NCI-H1105 treated with DMSO at 0.1 percent for 48 hours (cell line): ENCODE results near the gene ARMC12.

ENCODE experiments used
- DNase-seq: peaks from one replicate; lab custom pipeline; 2025; lab: John Stamatoyannopoulos, UW

ARMC12 gene

GRCh38 chr6:35735452-35735851, 1.4 kb upstream of the ARMC12 start:
- DNase-seq, result no peak

DNA sequence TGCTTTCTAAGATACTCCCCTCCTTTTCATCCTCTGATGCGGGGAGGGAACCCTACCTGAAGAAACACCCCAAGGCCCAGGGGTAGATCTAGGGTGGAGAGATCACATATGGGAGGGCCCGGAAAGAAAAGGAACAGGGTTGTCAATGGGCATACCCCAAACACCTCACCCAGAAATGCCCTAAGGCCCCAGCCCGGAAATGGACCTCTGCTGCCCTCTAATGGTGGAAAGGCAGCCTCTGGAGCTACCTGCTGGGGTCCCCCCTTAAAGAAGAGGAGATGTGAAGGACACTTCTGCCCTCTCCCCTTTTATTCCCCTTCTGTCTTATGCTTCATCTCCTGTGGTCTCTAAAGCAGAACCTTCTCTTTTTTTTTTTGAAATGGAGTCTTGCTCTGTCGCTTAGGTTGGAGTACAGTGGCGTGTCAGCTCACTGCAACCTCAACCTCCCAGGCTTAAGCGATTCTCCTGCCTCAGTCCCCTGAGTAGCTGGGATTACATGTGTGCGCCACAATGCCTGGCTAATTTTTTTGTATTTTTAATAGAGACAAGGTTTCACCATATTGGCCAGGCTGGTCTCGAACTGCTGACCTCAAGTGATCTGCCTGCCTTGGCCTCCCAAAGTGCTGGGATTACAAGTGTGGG, 458 bp upstream of the ARMC12 start:
- peak; percentile 60 for DNase-seq

DNA sequence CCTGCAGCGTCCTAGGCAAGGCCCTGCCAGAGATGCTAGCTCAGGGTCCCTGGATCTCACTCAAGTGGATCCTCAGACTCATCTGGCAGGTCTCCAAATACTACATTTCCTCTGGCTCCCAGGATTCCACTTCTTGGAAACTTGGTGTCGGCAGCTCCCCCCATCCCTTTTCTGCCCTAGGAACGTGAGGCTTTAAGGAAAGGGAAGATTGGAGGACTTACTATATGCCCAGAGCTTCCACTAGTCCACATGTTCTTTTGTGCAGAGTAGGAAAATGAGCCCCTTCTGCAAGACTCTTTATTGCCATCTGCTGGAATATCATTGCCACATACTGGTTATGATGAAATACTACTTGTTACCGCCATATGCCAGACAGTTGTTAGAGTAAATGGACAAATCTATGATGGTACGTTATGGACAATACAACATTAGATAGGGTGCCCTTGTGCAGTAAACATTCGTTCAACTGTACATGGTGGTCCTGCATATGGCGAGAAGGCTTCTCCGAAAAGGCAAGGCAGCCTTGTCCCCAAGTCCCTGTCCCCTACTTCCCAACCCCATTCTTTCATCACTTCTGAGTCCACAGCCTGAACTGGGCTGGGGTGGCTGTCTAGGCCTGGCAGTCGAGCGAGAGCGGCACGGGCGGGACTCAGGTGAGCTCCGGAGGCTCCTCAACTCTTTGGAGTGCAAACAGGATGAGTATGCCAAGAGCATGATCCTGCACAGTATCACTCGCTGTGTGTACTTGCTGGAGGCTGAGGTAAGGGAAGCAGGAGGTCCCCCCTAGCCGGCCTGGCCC, 780 bp downstream of the ARMC12 start:
- peak; percentile 83 for DNase-seq

GRCh38 chr6:35739645-35740524, 3.1 kb downstream of the ARMC12 start:
- no peak for DNase-seq

DNA sequence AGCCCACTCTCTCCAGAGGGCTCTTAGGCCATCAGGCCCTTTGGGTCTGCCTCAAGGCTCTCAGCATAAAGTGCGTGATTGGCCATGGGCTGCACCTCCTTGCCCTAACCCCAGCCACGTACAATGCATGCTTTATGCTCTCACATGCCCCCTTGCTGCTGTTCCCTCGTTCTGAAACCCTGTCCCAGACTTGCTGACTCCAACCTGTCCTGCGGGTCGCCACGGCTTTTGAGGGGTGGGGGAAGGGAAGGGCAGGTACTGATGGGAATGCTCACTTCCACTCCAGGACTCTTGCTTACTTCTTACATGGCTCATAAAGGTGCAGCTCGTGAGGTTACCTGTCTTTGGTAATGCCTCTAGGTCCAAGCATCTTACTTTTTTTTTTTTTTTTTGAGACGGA, 6.0 kb downstream of the ARMC12 start:
- DNase-seq, result no peak

GRCh38 chr6:35745509-35745908, 8.7 kb downstream of the ARMC12 start:
- DNase-seq, result no peak

- no peak for DNase-seq
These were observed 9.7 kb downstream of the ARMC12 start for GRCh38 chr6:35746516-35746915.

DNA sequence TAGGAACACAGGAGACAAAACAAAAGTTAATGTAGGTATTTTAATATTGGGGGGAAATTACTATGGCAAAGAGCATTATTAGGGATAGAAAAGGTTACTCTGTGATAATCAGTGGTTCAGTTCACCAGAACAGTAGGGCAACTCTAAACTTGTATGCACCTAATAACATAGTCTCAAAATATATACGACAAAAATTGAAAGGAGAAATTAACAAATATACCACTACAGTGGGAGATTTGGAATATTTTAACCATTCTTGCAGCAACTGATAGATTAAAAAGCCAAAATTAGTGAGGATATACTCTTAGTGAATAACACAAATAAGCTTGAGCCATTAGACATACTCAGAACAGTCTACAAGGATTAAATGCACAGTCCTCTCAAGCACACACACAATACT, 11.0 kb downstream of the ARMC12 start:
- no peak for DNase-seq

DNA sequence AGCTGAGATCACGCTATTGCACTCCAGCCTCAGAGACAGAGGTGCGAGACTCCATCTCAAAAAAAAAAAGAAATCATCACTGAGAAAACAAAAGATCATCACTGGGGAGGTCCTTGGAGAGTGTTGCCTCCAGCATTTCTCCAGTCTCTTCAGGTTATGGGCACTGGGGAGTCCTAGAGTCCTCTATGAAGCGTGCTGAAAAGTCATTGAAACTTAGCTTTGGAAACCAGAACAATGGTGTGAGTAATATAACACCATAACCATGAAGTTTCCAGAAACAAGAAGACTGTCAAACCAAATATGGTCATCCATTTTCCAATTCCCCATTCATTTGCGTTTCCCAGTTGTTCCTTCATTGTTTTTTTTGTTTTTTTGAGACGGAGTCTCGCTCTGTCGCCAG, 13.7 kb downstream of the ARMC12 start:
- DNase-seq, result no peak

- DNase-seq, result no peak
These were observed 14.8 kb downstream of the ARMC12 start for GRCh38 chr6:35751594-35751993.

DNA sequence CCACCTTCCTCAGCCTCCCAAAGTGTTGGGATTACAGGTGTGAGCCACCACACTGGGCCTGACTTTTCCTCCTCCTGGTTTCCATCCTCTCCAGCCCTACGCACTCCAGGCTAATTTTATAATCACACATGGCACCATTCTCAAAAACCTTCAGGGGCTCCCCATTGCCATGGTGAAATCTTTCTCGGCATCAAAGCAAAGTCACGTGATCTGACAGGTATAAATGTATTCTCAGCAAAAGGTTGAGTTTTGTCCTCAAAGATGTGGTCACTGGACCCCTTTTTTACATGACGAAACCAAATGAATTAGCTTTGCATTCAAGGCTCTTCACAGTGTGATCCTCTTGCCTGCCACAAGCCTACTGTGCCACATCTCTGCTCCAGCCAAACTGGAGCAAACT, 15.5 kb downstream of the ARMC12 start:
- DNase-seq, result no peak

- no peak for DNase-seq
These were observed 17.8 kb downstream of the ARMC12 start for GRCh38 chr6:35754452-35755277.

GRCh38 chr6:35755278-35755924, 18.6 kb downstream of the ARMC12 start:
- no peak for DNase-seq

- DNase-seq, result no peak
These were observed 20.8 kb downstream of the ARMC12 start for GRCh38 chr6:35757456-35758123.

- no peak for DNase-seq
These were observed 22.6 kb downstream of the ARMC12 start for GRCh38 chr6:35759426-35759825.

DNA sequence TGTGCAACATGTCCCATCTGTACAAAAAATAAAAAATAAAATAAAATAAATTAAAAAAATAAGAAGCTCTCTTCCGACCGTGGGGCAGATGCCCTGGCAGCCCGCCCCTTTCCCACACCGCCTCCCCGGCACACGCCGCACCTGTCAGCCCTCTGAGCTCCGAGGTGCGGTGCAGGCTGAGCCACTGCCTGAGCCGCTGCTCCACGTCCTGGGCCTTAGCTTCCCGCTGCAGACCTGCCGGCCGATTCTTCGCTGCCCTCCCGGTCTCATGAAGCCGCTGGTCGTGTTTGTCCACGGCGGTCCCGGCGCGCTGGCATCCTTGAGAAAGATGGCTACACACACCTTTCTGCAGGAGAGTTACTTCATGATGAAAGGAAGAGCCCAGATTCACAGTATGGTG, 28.9 kb downstream of the ARMC12 start:
- DNase-seq, result no peak

- no peak for DNase-seq
These were observed 32.4 kb downstream of the ARMC12 start for GRCh38 chr6:35769211-35769610.

DNA sequence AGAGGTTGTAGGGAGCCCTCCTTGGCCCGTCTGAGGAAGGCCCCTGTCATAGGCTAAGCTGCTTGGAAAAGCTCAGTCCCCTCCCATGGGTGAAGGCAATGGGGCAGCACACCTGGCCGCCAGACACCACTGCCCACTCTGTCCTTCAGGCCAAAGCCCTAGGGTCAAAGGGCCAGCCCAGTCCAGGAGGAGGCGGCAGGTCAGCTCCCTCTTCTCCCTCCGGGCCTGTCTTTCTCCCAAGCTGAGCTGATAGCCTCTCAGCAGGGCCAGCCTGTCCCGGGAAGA, 34.5 kb downstream of the ARMC12 start:
- DNase-seq, result no peak

- no peak for DNase-seq
These were observed 37.4 kb downstream of the ARMC12 start for GRCh38 chr6:35774116-35774794.

GRCh38 chr6:35775031-35775430, 38.2 kb downstream of the ARMC12 start:
- DNase-seq, result no peak
